Natural killer cell (primary cell): Measurements from ENCODE around the gene LCN15. TPM values are rescaled to one million over a fixed set of nuclear protein-coding genes. Genes with fewer than 3 reads are reported as not detected.

Source experiments
- ATAC-seq, 3 donors: fragments of 150-1000 bp in 2 of 3; fragments of 200-7000 bp in 1 of 3; cut with Tn5 transposase; 1 replicate in 1 of 3; 2 replicates in 2 of 3; pipeline ENCODE4 v1.10.0; 2021; ENCODE audit warnings: mild to moderate bottlenecking in 2 of 3, moderate library complexity in 2 of 3
- DNase-seq, 2 donors: peaks; one replicate each; pipeline versions ENCODE4 v3.0.0 to v3.0.0-alpha.2; 2013 to 2021; ENCODE audit warnings: mixed read lengths in 1 of 2
- H3K27ac ChIP-seq: one replicate; pipeline ENCODE4 v1.5.1; 2013; ENCODE audit warnings: mild to moderate bottlenecking, low read length
- H3K27me3 ChIP-seq: one replicate; pipeline ENCODE4 v1.6.1; 2013; ENCODE audit warnings: low read length; ENCODE audit not compliant: control insufficient read depth, insufficient read depth
- H3K36me3 ChIP-seq: one replicate; pipeline ENCODE4 v1.6.1; 2013; ENCODE audit warnings: low read length; ENCODE audit not compliant: control insufficient read depth, insufficient read depth
- H3K4me1 ChIP-seq: one replicate; pipeline ENCODE4 v1.6.1; 2013; ENCODE audit warnings: low read length; ENCODE audit not compliant: control insufficient read depth, insufficient read depth
- H3K4me3 ChIP-seq: one replicate; pipeline ENCODE4 v1.5.1; 2013; ENCODE audit warnings: low read length
- H3K9me3 ChIP-seq: one replicate; pipeline ENCODE4 v1.6.1; 2013; ENCODE audit warnings: low read length; ENCODE audit not compliant: control insufficient read depth, insufficient read depth
- H3K27ac Mint-ChIP-seq, 2 donors: one replicate each; pipeline ENCODE4 v1.8.0; 2022; ENCODE audit warnings: mild to moderate bottlenecking in 2 of 2, mixed read lengths in 2 of 2, moderate library complexity in 1 of 2
- H3K27me3 Mint-ChIP-seq, 2 donors: one replicate each; pipeline ENCODE4 v1.8.0; 2022; ENCODE audit warnings: low read depth in 2 of 2, mixed read lengths in 2 of 2
- H3K36me3 Mint-ChIP-seq: one replicate; pipeline ENCODE4 v1.8.0; 2022; ENCODE audit warnings: mixed read lengths
- H3K4me1 Mint-ChIP-seq, 2 donors: one replicate each; pipeline ENCODE4 v1.8.0; 2022; ENCODE audit warnings: mixed read lengths in 2 of 2
- H3K4me3 Mint-ChIP-seq: one replicate; pipeline ENCODE4 v1.8.0; 2022; ENCODE audit warnings: mild to moderate bottlenecking, moderate library complexity, mixed read lengths
- H3K9me3 Mint-ChIP-seq, 2 donors: one replicate each; pipeline ENCODE4 v1.8.0; 2022; ENCODE audit warnings: mixed read lengths in 2 of 2
- CTCF ChIP-seq: fragments of 200-600 bp; IDR thresholded peaks from one replicate; pipeline ENCODE4 v1.8.0; 2022; ENCODE audit warnings: antibody characterized with exemption
- WGBS: methylation state at CpG from one replicate; pipeline ENCODE4 v1.1.7; 2013; ENCODE audit warnings: missing lambda C conversion rate; ENCODE audit not compliant: insufficient coverage; 5-methylcytosine and 5-hydroxymethylcytosine counted together
- intact Hi-C: fragments of 100-400 bp; cut with micrococcal nuclease; formaldehyde crosslinking; loops from one replicate; pipeline ENCODE4 v1.14.2; 2022
- total RNA-seq, 4 donors: library from RNA; stranded (reverse); fragments of 120-200 nt in 1 of 4; gene quantifications; one replicate each; pipeline versions ENCODE4 v1.2.3 to v1.2.4, GENCODE V29; 2013 to 2022

LCN15 gene
- total RNA-seq, 3 donors from 2014 or later (not counting 1 experiment from before 2014, with no cell fraction given): not detected

DNA sequence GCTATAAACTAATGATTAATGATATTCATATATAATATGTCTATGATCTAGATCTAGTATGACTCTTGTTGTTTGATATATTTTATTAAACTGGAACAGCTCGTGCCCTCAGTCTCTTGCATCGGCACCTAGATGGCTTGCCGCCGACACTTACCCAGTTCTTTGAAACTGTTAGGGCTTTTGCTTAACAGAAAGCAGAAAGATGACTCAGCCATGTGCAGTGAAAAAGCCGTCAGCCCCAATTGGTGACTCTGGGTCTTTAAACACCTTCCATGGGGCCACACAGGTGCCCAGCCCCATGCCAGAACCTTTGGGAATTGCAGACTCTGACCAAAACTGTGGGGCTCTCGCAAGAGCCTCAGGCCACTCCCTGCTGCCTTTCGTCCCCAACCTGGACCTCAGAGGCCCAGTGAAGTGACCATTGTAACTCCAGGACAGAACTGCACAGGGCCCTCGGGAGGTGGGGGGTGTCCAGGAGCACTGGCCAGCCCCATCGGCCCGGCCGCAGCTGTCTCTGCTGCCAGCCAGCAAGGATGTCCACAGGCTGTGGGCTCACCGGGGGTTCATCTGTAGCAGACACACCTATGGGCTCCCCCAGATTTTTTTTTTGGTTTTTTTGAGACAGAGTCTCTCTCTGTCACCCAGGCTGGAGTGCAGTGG, 29.4 kb downstream of the LCN15 start:
- Mint-ChIP-seq H3K36me3 (no peaks in the 10 kb centered on the region), H3K9me3 (no peaks in the 10 kb centered on the region), H3K27me3 (no peaks in the 10 kb centered on the region), H3K4me1 (no peaks in the 10 kb centered on the region), H3K27ac (no peak overlapping the region), H3K4me3 (no peak overlapping the region)
- intact Hi-C loops: no loop called here
- no peak for TF ChIP-seq CTCF
- no peak overlapping the region for H3K4me3 ChIP-seq
- H3K36me3 ChIP-seq: no peaks in the 10 kb centered on the region
- no peaks in the 10 kb centered on the region for H3K27me3 ChIP-seq
- H3K9me3 ChIP-seq: no peaks in the 10 kb centered on the region
- WGBS: 82% methylated on average over 12 of the region's 12 CpGs
- H3K4me1 ChIP-seq: no peaks in the 10 kb centered on the region
- no peak overlapping the region for H3K27ac ChIP-seq
- DNase-seq (no peak), ATAC-seq (no peak)

DNA sequence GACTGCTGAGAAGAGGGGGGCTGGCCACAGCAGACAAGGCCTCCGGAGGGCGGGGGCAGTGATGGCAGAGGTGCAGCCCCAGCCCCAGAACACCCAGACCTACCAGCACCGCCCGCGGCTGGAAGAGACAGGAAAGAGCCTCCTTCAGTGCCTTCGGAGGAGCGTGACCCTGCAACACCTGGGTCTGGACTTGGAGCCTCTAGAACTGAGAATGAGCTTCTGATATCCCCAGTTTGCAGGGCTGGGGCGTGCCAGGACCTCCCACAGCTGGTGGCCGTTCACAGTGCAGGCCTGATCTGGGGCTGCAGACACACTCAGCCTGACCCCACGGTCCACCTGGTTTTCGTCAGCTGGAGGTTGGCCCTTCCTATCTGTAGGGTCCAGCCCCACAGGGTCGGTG, 30.7 kb downstream of the LCN15 start:
- no peaks in the 10 kb centered on the region for H3K27me3 Mint-ChIP-seq
- no peak overlapping the region for H3K4me3 Mint-ChIP-seq
- no peak for DNase-seq
- H3K4me1 Mint-ChIP-seq: no peaks in the 10 kb centered on the region
- H3K36me3 Mint-ChIP-seq: no peaks in the 10 kb centered on the region
- no peaks in the 10 kb centered on the region for H3K36me3 ChIP-seq
- H3K27ac ChIP-seq: no peak overlapping the region
- WGBS: 93% methylated on average over 12 of the region's 12 CpGs
- H3K9me3 ChIP-seq: no peaks in the 10 kb centered on the region
- no peak for TF ChIP-seq CTCF
- intact Hi-C loops: no loop called here
- H3K9me3 Mint-ChIP-seq: no peaks in the 10 kb centered on the region
- H3K4me3 ChIP-seq: no peak overlapping the region
- no peak for ATAC-seq
- no peaks in the 10 kb centered on the region for H3K27me3 ChIP-seq
- H3K4me1 ChIP-seq: peaks cover 7% of the 10 kb centered on the region
- H3K27ac Mint-ChIP-seq: no peak overlapping the region

DNA sequence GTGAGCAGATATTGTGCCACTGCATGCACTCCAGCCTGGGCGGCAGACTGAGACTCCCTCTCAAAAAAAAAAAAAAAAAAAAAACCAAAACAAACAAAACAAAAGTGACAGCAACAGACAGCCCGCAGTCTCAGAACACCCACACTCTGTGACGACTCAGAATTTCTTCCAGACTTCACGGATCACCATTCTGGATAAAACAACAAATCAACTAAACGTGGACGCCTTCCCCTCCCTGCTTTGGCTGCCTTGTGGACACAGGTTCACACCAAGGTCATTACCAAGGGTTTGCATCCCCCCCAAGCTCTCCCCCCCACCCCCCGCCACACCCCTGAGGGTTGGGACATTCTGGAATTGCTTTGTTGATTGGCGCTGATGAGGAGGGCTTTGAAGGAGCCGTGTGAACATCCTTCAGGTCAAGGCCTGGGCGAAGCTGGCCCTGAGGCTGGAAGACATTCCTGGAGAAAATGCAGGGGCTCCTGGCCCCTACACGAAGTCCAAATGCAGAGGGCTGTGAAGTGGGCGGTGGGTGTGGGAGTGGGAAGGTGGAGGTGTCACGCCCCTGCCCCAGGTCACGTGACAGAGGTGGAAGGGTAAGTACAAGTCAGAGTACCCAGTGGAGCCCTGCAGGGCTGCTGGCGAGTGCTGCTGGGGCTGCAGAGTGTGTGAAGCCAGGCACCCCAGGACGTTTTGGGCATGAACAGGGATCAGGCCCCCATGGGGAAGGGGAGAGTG, 31.7 kb downstream of the LCN15 start:
- Histone ChIP-seq H3K9me3 (no peaks in the 10 kb centered on the region), H3K27ac (no peak overlapping the region), H3K36me3 (no peaks in the 10 kb centered on the region), H3K4me1 (peaks cover 11% of the 10 kb centered on the region), H3K4me3 (no peak overlapping the region), H3K27me3 (no peaks in the 10 kb centered on the region)
- H3K27ac Mint-ChIP-seq: no peak overlapping the region
- H3K4me3 Mint-ChIP-seq: no peak overlapping the region
- intact Hi-C loops: no loop called here
- TF ChIP-seq CTCF: no peak
- no peak for ATAC-seq
- 84% methylated on average over 15 of the region's 16 CpGs for WGBS
- no peak for DNase-seq
- no peaks in the 10 kb centered on the region for H3K9me3 Mint-ChIP-seq
- H3K4me1 Mint-ChIP-seq: peaks cover under 1% of the 10 kb centered on the region in 2 donors
- no peaks in the 10 kb centered on the region for H3K36me3 Mint-ChIP-seq
- H3K27me3 Mint-ChIP-seq: no peaks in the 10 kb centered on the region
